GM12873 (cell line): ENCODE results near the gene PLK5.

Source experiments
- CTCF ChIP-seq: IDR thresholded peaks from 2 replicates; pipeline ENCODE4 v1.5.1; 2012; ENCODE audit warnings: low read depth, mild to moderate bottlenecking, moderate library complexity, low read length, control low read depth; ENCODE audit not compliant: insufficient read depth; ENCODE audit errors: missing control alignments

The PLK5 gene

GRCh38 chr19:1508507-1508856, 15.4 kb upstream of the PLK5 start:
- no peak for TF ChIP-seq CTCF

- no peak for TF ChIP-seq CTCF
These were observed 14.1 kb upstream of the PLK5 start for GRCh38 chr19:1509602-1510441.

- TF ChIP-seq CTCF: no peak
These were observed 13.5 kb upstream of the PLK5 start for GRCh38 chr19:1510442-1510806.

GRCh38 chr19:1510807-1511206, 13.1 kb upstream of the PLK5 start:
- TF ChIP-seq CTCF: no peak

GRCh38 chr19:1511318-1512317, 12.3 kb upstream of the PLK5 start:
- TF ChIP-seq CTCF: no peak

- no peak for TF ChIP-seq CTCF
These were observed 11.0 kb upstream of the PLK5 start, which contains the start of gene ADAMTSL5 for GRCh38 chr19:1512671-1513498. Gene ADAMTSL5 (minus strand): TSS chr19:1513019. CDS start chr19:1510943, 2,076 bp downstream.
